CD8-positive, alpha-beta memory T cell (primary cell): ENCODE measurements around the gene GPC6. TPM values are rescaled to one million over a fixed set of nuclear protein-coding genes. Genes with fewer than 3 reads are reported as not detected.

ENCODE experiments used
- CTCF ChIA-PET: fragments of 350-600 bp; sonication (Branson Sonifier 250); formaldehyde crosslinking; loops from one replicate; lab custom pipeline; 2021; ENCODE audit warnings: antibody characterized with exemption; lab: Charles Lee
- POLR2A ChIA-PET: fragments of 350-600 bp; sonication (Branson Sonifier 250); formaldehyde crosslinking; loops from one replicate; lab custom pipeline; 2021; ENCODE audit warnings: antibody characterized with exemption; lab: Charles Lee
- DNase-seq, 5 donors: peaks; one replicate each; pipeline versions ENCODE4 v3.0.0 to v3.0.0-alpha.2; 2020 to 2022; ENCODE audit warnings: mixed read lengths in 1 of 5
- H3K27ac ChIP-seq: one replicate; pipeline ENCODE4 v1.7.0; 2013; ENCODE audit warnings: low read depth, mild to moderate bottlenecking, low read length, moderate library complexity
- H3K27me3 ChIP-seq: 2 replicates; pipeline ENCODE4 v1.7.0; 2013; ENCODE audit warnings: low read length, mild to moderate bottlenecking; ENCODE audit not compliant: insufficient read depth, poor library complexity, severe bottlenecking
- H3K36me3 ChIP-seq: 2 replicates; pipeline ENCODE4 v1.7.0; 2013; ENCODE audit warnings: mild to moderate bottlenecking, low read length, moderate library complexity; ENCODE audit not compliant: insufficient read depth
- H3K4me1 ChIP-seq: 2 replicates; pipeline ENCODE4 v1.7.0; 2013; ENCODE audit warnings: mild to moderate bottlenecking, low read length, moderate library complexity; ENCODE audit not compliant: insufficient read depth
- H3K4me3 ChIP-seq: 2 replicates; pipeline ENCODE4 v1.7.0; 2013; ENCODE audit warnings: mild to moderate bottlenecking, low read length
- H3K9me3 ChIP-seq: 2 replicates; pipeline ENCODE4 v1.7.0; 2013; ENCODE audit warnings: mild to moderate bottlenecking, low read length
- H3K27ac Mint-ChIP-seq, 8 donors: one replicate each; pipeline ENCODE4 v1.8.0; 2020 to 2021; ENCODE audit warnings: mixed read lengths in 8 of 8, mild to moderate bottlenecking in 6 of 8, inconsistent platforms in 3 of 8, moderate library complexity in 3 of 8
- H3K27me3 Mint-ChIP-seq, 2 donors: one replicate each; pipeline ENCODE4 v1.8.0; 2020 to 2021; ENCODE audit warnings: mixed read lengths in 2 of 2, mild to moderate bottlenecking in 1 of 2, moderate library complexity in 1 of 2
- H3K36me3 Mint-ChIP-seq, 3 donors: one replicate each; pipeline ENCODE4 v1.8.0; 2020 to 2021; ENCODE audit warnings: mixed read lengths in 3 of 3, inconsistent platforms in 1 of 3, mild to moderate bottlenecking in 1 of 3
- H3K4me1 Mint-ChIP-seq, 3 donors: one replicate each; pipeline ENCODE4 v1.8.0; 2020 to 2021; ENCODE audit warnings: mixed read lengths in 3 of 3, inconsistent platforms in 1 of 3, mild to moderate bottlenecking in 1 of 3
- H3K4me3 Mint-ChIP-seq, 7 donors: one replicate each; pipeline ENCODE4 v1.8.0; 2020 to 2021; ENCODE audit warnings: mixed read lengths in 7 of 7, mild to moderate bottlenecking in 6 of 7, moderate library complexity in 4 of 7, inconsistent platforms in 2 of 7
- H3K9me3 Mint-ChIP-seq, 5 donors: one replicate each; pipeline ENCODE4 v1.8.0; 2020 to 2022; ENCODE audit warnings: mixed read lengths in 5 of 5, mild to moderate bottlenecking in 3 of 5, moderate library complexity in 2 of 5, inconsistent platforms in 1 of 5
- polyA plus RNA-seq: library from polyadenylated mRNA; unstranded; fragments of 300-500 nt; fragmentation: Illumina TruSeq; gene quantifications from one replicate; pipeline ENCODE4 v1.2.3, GENCODE V29; 2021
- total RNA-seq, 2 experiments: library from RNA; stranded (reverse); gene quantifications; one replicate each; pipeline ENCODE4 v1.2.3, GENCODE V29; 2021

Gene GPC6
- total and polyA plus RNA-seq, 3 experiments from 2014 or later = not detected

DNA sequence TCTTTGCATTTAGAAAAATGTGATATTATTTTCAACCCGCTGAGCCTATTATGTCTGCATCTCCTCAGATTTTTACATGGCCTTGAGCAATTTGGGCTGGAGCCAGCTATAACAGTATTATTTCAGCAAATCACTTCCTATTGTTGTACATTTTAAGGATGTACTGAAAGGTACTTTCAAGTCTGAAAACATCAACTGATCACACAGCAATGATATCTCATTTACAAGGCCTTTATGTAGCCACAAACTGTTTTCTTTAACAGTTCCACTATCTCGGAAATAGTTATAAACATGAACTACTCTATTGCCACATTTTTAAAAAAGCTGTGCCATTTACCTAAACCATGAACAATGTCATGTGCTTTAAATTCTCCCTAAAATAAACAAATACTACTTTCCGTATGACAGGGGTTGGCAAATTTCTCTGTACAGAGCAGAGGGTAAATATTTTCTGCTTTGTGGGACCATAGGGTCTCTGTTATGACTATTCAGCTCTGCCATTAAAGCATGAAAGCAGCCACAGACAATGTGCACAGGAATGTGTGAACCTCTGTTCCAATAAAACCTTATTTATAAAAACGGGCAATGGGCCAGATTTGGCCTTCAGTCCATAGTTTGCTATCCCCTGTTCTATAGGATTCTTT lies 560.4 kb downstream of the GPC6 start:
- Mint-ChIP-seq H3K4me3 (no peak overlapping the region), H3K27me3 (peaks cover 0 to 3% of the 10 kb centered on the region in 2 donors), H3K9me3 (peaks cover 0 to 2% (median 0%) of the 10 kb centered on the region in 5 donors), H3K4me1 (no peaks in the 10 kb centered on the region), H3K27ac (no peak overlapping the region), H3K36me3 (no peaks in the 10 kb centered on the region)
- Histone ChIP-seq H3K4me1 (no peaks in the 10 kb centered on the region), H3K27ac (no peak overlapping the region), H3K9me3 (no peaks in the 10 kb centered on the region), H3K27me3 (no peaks in the 10 kb centered on the region), H3K36me3 (no peaks in the 10 kb centered on the region), H3K4me3 (no peak overlapping the region)
- POLR2A ChIA-PET = no interaction called here
- CTCF ChIA-PET = no interaction called here
- DNase-seq = no peak

DNA sequence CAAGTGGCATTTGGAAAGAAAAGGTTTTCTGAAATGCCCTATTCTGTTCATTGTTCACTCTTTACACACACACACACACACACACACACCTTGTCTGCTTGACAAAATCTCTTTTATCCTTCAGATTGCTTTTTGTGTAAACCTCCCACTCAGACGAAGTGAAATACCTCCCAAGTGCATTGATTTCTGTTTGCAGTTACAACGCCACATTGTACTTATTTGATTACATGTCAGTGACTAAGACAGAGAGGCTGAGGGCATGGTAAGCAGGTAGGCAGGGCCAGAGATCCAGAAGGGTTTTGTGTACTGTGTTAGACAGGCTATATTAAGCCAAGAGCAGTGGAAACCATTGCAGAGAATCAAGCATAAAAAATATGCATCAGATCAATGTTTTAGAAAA lies 561.8 kb downstream of the GPC6 start:
- ChIA-PET POLR2A (no interaction called here), CTCF (no interaction called here)
- Mint-ChIP-seq H3K4me1 (no peaks in the 10 kb centered on the region), H3K27me3 (peaks cover 0 to 3% of the 10 kb centered on the region in 2 donors), H3K9me3 (peaks cover 0 to 2% (median 0%) of the 10 kb centered on the region in 5 donors), H3K4me3 (no peak overlapping the region), H3K27ac (no peak overlapping the region), H3K36me3 (no peaks in the 10 kb centered on the region)
- DNase-seq = no peak
- Histone ChIP-seq H3K9me3 (no peaks in the 10 kb centered on the region), H3K36me3 (no peaks in the 10 kb centered on the region), H3K4me3 (no peak overlapping the region), H3K27ac (no peak overlapping the region), H3K4me1 (no peaks in the 10 kb centered on the region), H3K27me3 (no peaks in the 10 kb centered on the region)

DNA sequence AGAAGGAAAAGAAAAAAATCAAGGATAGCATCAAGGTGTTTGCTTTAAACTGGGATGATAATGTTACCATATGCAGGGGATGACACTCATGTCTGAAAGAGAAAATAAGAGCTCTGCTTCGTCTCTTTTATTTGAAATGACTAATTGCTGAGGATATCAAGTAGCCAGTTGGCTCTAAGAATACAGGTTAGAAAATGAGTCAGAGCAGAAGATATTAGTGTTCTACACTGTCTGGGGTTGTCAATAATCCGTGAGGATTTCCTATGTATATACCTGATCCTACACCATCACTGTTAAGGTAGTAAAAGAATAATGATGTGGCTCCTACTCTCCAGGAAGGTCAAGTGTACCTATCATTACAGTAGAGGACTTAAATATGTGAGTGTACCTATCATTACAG lies 562.5 kb downstream of the GPC6 start:
- ChIA-PET CTCF (no interaction called here), POLR2A (no interaction called here)
- Histone ChIP-seq H3K9me3 (no peaks in the 10 kb centered on the region), H3K4me3 (no peak overlapping the region), H3K36me3 (no peaks in the 10 kb centered on the region), H3K4me1 (no peaks in the 10 kb centered on the region), H3K27me3 (no peaks in the 10 kb centered on the region), H3K27ac (no peak overlapping the region)
- Mint-ChIP-seq H3K36me3 (no peaks in the 10 kb centered on the region), H3K27me3 (peaks cover 3 to 4% of the 10 kb centered on the region in 2 donors), H3K4me3 (no peak overlapping the region), H3K4me1 (no peaks in the 10 kb centered on the region), H3K27ac (no peak overlapping the region), H3K9me3 (no peaks in the 10 kb centered on the region)
- DNase-seq = no peak

DNA sequence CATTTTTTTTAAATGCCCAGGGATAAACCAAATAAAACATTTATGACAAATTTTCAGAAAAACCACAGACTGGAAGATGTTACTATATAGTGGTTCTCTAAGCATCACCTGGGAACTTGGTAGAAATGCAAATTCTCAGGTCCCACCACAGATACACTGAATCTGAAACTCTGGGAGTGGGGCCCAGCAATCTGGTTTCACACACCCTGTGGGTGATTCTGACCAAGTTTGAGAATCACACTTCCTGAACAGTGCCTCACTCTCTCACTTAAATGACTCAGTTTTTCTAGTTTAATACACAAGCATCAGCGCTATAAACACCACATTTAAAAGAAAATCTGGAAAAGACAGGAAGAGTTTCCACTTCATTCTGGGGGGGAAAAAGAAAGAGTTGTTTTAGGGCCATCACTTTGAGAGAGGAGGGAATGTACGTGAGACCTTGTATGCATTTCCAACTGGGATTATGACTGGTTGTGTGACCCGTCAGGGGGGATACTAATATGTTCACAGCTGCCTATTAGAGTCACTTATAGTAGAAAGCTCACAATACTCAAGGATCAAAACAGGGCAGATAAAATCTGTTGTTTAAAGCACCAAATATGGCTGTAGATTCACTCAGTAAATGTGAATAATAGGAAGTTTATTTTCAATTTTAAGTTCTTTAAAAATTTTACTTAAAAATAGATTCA lies 567.7 kb downstream of the GPC6 start:
- H3K9me3 ChIP-seq = no peaks in the 10 kb centered on the region
- peaks cover 0 to 9% (median 0%) of the 10 kb centered on the region in 3 donors for H3K4me1 Mint-ChIP-seq
- no peaks in the 10 kb centered on the region for H3K36me3 Mint-ChIP-seq
- H3K36me3 ChIP-seq = no peaks in the 10 kb centered on the region
- H3K27ac Mint-ChIP-seq = no peak overlapping the region
- POLR2A ChIA-PET = no interaction called here
- DNase-seq = no peak
- H3K4me1 ChIP-seq = no peaks in the 10 kb centered on the region
- H3K27me3 Mint-ChIP-seq = peaks cover 4% of the 10 kb centered on the region in 2 donors
- H3K4me3 ChIP-seq = no peak overlapping the region
- no peak overlapping the region for H3K4me3 Mint-ChIP-seq
- CTCF ChIA-PET = no interaction called here
- no peak overlapping the region for H3K27ac ChIP-seq
- no peaks in the 10 kb centered on the region for H3K9me3 Mint-ChIP-seq
- no peaks in the 10 kb centered on the region for H3K27me3 ChIP-seq

DNA sequence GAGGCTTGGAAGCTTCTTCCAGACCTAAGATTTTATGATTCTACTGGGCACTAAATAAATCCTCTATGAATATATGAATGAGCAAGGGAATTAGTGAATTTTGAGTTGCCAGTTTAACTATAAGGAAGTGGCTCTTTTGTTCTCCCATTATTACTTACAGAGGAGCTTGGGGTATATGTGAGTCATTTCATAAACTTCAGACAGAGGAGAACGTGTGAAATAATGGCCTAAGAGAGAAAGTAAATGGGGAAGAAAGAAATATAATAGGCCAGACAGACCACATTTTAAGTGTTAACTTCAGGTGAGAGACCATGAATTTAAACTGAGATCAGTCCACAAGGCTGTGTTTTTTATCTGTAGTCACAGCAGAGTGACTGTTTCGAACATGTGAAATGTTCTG lies 570.9 kb downstream of the GPC6 start:
- Mint-ChIP-seq H3K9me3 (no peaks in the 10 kb centered on the region), H3K4me1 (peaks cover 0 to 9% (median 0%) of the 10 kb centered on the region in 3 donors), H3K27me3 (peaks cover 4 to 5% of the 10 kb centered on the region in 2 donors), H3K27ac (no peak overlapping the region), H3K36me3 (no peaks in the 10 kb centered on the region), H3K4me3 (no peak overlapping the region)
- Histone ChIP-seq H3K27me3 (no peaks in the 10 kb centered on the region), H3K36me3 (no peaks in the 10 kb centered on the region), H3K9me3 (no peaks in the 10 kb centered on the region), H3K4me1 (no peaks in the 10 kb centered on the region), H3K27ac (no peak overlapping the region), H3K4me3 (no peak overlapping the region)
- ChIA-PET CTCF (no interaction called here), POLR2A (no interaction called here)
- no peak for DNase-seq

DNA sequence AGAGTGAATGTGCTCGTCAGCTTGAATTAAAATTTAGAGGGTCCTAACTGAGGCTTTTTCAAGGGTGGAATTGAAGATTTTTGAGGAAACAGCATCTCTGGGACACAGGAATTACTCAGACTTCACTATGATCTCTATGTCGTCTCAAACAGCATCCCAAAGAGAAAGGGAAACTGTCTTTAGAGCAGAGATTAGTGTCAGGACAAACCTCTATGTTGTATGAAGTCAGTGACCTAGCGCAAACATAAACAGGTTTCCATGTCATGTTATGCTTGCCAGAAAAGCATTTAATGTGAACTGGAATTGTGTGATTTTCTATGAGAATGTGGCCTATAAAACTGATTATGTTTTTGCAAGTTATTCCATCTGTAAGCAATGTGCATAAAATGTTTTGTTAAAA lies 573.7 kb downstream of the GPC6 start:
- Histone ChIP-seq H3K27me3 (no peaks in the 10 kb centered on the region), H3K9me3 (no peaks in the 10 kb centered on the region), H3K4me3 (no peak overlapping the region), H3K4me1 (no peaks in the 10 kb centered on the region), H3K27ac (no peak overlapping the region), H3K36me3 (no peaks in the 10 kb centered on the region)
- Mint-ChIP-seq H3K27me3 (peaks cover 3 to 7% of the 10 kb centered on the region in 2 donors), H3K36me3 (no peaks in the 10 kb centered on the region), H3K9me3 (no peaks in the 10 kb centered on the region), H3K27ac (no peak overlapping the region), H3K4me1 (no peaks in the 10 kb centered on the region), H3K4me3 (no peak overlapping the region)
- ChIA-PET CTCF (no interaction called here), POLR2A (no interaction called here)
- DNase-seq = no peak

DNA sequence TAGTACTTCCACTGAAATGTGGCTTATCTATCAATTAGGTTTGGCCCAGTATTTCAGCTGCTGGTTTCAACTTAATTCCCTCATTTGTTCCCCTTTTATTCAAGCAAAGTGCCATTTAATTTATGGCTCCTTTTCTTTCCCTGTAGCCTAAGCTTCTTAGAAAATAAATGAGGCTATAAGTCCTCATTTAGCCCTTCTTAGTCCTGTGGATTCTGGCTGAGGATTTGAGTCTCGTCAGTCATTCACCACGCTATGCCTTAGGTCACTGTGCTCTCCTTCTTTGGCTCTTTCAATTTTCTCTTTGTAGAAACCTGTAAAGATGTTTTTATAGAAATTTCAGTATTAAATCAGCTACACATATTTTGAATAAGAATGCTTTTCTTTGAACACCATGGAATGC lies 579.1 kb downstream of the GPC6 start:
- Histone ChIP-seq H3K27ac (no peak overlapping the region), H3K4me3 (no peak overlapping the region), H3K4me1 (no peaks in the 10 kb centered on the region), H3K9me3 (no peaks in the 10 kb centered on the region), H3K27me3 (no peaks in the 10 kb centered on the region), H3K36me3 (no peaks in the 10 kb centered on the region)
- H3K4me3 Mint-ChIP-seq = no peak overlapping the region
- peaks cover 0 to 2% (median 0%) of the 10 kb centered on the region in 3 donors for H3K36me3 Mint-ChIP-seq
- no peaks in the 10 kb centered on the region for H3K9me3 Mint-ChIP-seq
- H3K27ac Mint-ChIP-seq = no peak overlapping the region
- peaks cover 3 to 4% of the 10 kb centered on the region in 2 donors for H3K27me3 Mint-ChIP-seq
- DNase-seq = no peak
- no peaks in the 10 kb centered on the region for H3K4me1 Mint-ChIP-seq
- POLR2A ChIA-PET = no interaction called here
- CTCF ChIA-PET = no interaction called here

DNA sequence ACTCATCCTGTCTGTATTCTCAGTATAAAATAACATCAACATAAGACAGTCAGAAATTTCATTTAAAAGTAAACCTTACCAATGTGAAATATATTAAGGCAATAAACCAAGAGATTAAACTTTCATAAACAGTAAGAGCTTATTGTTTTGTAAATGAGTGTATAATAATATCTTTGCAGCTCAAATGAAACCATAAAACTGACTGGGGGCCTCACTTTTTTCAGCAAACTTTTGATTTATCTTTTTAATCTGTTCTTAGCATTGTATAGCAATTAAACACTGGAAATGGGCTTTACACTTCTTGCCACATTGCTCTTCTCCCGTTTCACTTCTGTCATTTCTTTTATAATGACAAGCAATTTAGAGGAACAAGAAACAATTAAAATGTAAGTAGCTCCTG lies 580.3 kb downstream of the GPC6 start:
- H3K4me3 Mint-ChIP-seq = no peak overlapping the region

More for the DNA sequence above, 580.3 kb downstream of the GPC6 start:
- no peak for DNase-seq
- POLR2A ChIA-PET = no interaction called here
- Histone ChIP-seq H3K4me3 (no peak overlapping the region), H3K27me3 (no peaks in the 10 kb centered on the region), H3K36me3 (no peaks in the 10 kb centered on the region), H3K27ac (no peak overlapping the region), H3K4me1 (no peaks in the 10 kb centered on the region), H3K9me3 (no peaks in the 10 kb centered on the region)
- Mint-ChIP-seq H3K9me3 (no peaks in the 10 kb centered on the region), H3K27ac (no peak overlapping the region), H3K27me3 (peaks cover 2 to 3% of the 10 kb centered on the region in 2 donors), H3K4me1 (no peaks in the 10 kb centered on the region), H3K36me3 (peaks cover 0 to 2% (median 0%) of the 10 kb centered on the region in 3 donors)
- CTCF ChIA-PET = no interaction called here
